ENCODE measurements around the gene RCC2.

- TF ChIP-seq, protein P1, sequence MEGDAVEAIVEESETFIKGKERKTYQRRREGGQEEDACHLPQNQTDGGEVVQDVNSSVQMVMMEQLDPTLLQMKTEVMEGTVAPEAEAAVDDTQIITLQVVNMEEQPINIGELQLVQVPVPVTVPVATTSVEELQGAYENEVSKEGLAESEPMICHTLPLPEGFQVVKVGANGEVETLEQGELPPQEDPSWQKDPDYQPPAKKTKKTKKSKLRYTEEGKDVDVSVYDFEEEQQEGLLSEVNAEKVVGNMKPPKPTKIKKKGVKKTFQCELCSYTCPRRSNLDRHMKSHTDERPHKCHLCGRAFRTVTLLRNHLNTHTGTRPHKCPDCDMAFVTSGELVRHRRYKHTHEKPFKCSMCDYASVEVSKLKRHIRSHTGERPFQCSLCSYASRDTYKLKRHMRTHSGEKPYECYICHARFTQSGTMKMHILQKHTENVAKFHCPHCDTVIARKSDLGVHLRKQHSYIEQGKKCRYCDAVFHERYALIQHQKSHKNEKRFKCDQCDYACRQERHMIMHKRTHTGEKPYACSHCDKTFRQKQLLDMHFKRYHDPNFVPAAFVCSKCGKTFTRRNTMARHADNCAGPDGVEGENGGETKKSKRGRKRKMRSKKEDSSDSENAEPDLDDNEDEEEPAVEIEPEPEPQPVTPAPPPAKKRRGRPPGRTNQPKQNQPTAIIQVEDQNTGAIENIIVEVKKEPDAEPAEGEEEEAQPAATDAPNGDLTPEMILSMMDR (conservative IDR thresholded peaks at IDR 0.05 in 1 of 2, IDR thresholded peaks at IDR 0.05 in 1 of 2; ENCODE audit: low read depth in 1 of 2, low read length in 2 of 2) = no peak
- no peak for TF ChIP-seq EZH2 (IDR thresholded peaks at IDR 0.05; ENCODE audit: low read length, missing control alignments)
Observed at GRCh38 chr1:17358557-17358956, 80.9 kb downstream of the RCC2 start.
